ENCODE results near the gene CD37. TPM values are rescaled to one million over a fixed set of nuclear protein-coding genes. Genes with fewer than 3 reads are reported as not detected.

Gene CD37
- total RNA-seq, 2 donors from 2014 or later: 248 to 262 TPM

GRCh38 chr19:49333418-49333805 lies 1.8 kb upstream of the CD37 start:
- peak; percentile 3 to 4 for ATAC-seq (replicated peaks in 1 of 2)
- Mint-ChIP-seq H3K4me1 (ENCODE audit: low read depth) (peaks cover 91% of the 10 kb centered on the region), H3K9me3 (no peaks in the 10 kb centered on the region), H3K36me3 (ENCODE audit: insufficient read depth in 2 of 2) (peaks cover 13% of the 10 kb centered on the region in 2 donors), H3K27ac (peak overlapping the region; percentile 88), H3K4me3 (peak overlapping the region; percentile 87 to 89), H3K27me3 (ENCODE audit: low read depth) (no peaks in the 10 kb centered on the region)
- peak in 1 of 2 donors; percentile 22 for DNase-seq

GRCh38 chr19:49333811-49334288 lies 1.4 kb upstream of the CD37 start:
- peak; percentile 72 to 75 for DNase-seq
- Mint-ChIP-seq H3K27me3 (ENCODE audit: low read depth) (no peaks in the 10 kb centered on the region), H3K36me3 (ENCODE audit: insufficient read depth in 2 of 2) (peaks cover 16% of the 10 kb centered on the region in 2 donors), H3K4me1 (ENCODE audit: low read depth) (peaks cover 92% of the 10 kb centered on the region), H3K9me3 (no peaks in the 10 kb centered on the region), H3K27ac (peak overlapping the region; percentile 88), H3K4me3 (peak overlapping the region; percentile 87 to 89)
- ATAC-seq (replicated peaks in 1 of 2): peak; percentile 60 to 71

- Mint-ChIP-seq H3K4me3 (peak overlapping the region; percentile 95 to 97), H3K4me1 (ENCODE audit: low read depth) (peaks cover 81% of the 10 kb centered on the region), H3K36me3 (ENCODE audit: insufficient read depth in 2 of 2) (peaks cover 15 to 19% of the 10 kb centered on the region in 2 donors), H3K27me3 (ENCODE audit: low read depth) (no peaks in the 10 kb centered on the region), H3K27ac (peak overlapping the region; percentile 98), H3K9me3 (no peaks in the 10 kb centered on the region)
- ATAC-seq (replicated peaks in 1 of 2) (peak; percentile 25 to 26), DNase-seq (peak; percentile 23 to 29)
Measured at GRCh38 chr19:49335784-49336481, 727 bp downstream of the CD37 start.

- no peaks in the 10 kb centered on the region for H3K9me3 Mint-ChIP-seq
- no peaks in the 10 kb centered on the region for H3K27me3 Mint-ChIP-seq (ENCODE audit: low read depth)
- peaks cover 15 to 19% of the 10 kb centered on the region in 2 donors for H3K36me3 Mint-ChIP-seq (ENCODE audit: insufficient read depth in 2 of 2)
- peak overlapping the region; percentile 95 to 97 for H3K4me3 Mint-ChIP-seq
- H3K27ac Mint-ChIP-seq: peak overlapping the region; percentile 98
- peaks cover 74% of the 10 kb centered on the region for H3K4me1 Mint-ChIP-seq (ENCODE audit: low read depth)
- no peak for ATAC-seq (replicated peaks in 1 of 2)
- no peak for DNase-seq
Measured at GRCh38 chr19:49336482-49337266, 1.5 kb downstream of the CD37 start.

GRCh38 chr19:49337267-49338022 lies 2.2 kb downstream of the CD37 start:
- Mint-ChIP-seq H3K27ac (no peak overlapping the region), H3K4me1 (ENCODE audit: low read depth) (peaks cover 66% of the 10 kb centered on the region), H3K36me3 (ENCODE audit: insufficient read depth in 2 of 2) (peaks cover 15 to 19% of the 10 kb centered on the region in 2 donors), H3K27me3 (ENCODE audit: low read depth) (no peaks in the 10 kb centered on the region), H3K4me3 (peak overlapping the region; percentile 11 to 97), H3K9me3 (no peaks in the 10 kb centered on the region)
- DNase-seq: no peak
- no peak for ATAC-seq (replicated peaks in 1 of 2)

- H3K27ac Mint-ChIP-seq: peak overlapping the region; percentile 68
- DNase-seq: no peak
- no peaks in the 10 kb centered on the region for H3K27me3 Mint-ChIP-seq (ENCODE audit: low read depth)
- peak overlapping the region in 1 of 2 donors; percentile 11 for H3K4me3 Mint-ChIP-seq
- no peak for ATAC-seq (replicated peaks in 1 of 2)
- H3K9me3 Mint-ChIP-seq: no peaks in the 10 kb centered on the region
- peaks cover 59% of the 10 kb centered on the region for H3K4me1 Mint-ChIP-seq (ENCODE audit: low read depth)
- H3K36me3 Mint-ChIP-seq (ENCODE audit: insufficient read depth in 2 of 2): peaks cover 15 to 19% of the 10 kb centered on the region in 2 donors
Measured at GRCh38 chr19:49338023-49338677, 2.9 kb downstream of the CD37 start.

GRCh38 chr19:49338691-49339300 lies 3.6 kb downstream of the CD37 start:
- Mint-ChIP-seq H3K4me3 (no peak overlapping the region), H3K4me1 (ENCODE audit: low read depth) (peaks cover 52% of the 10 kb centered on the region), H3K27ac (peak overlapping the region; percentile 68), H3K27me3 (ENCODE audit: low read depth) (no peaks in the 10 kb centered on the region), H3K36me3 (ENCODE audit: insufficient read depth in 2 of 2) (peaks cover 15 to 19% of the 10 kb centered on the region in 2 donors), H3K9me3 (no peaks in the 10 kb centered on the region)
- ATAC-seq (replicated peaks in 1 of 2) (no peak), DNase-seq (no peak)

GRCh38 chr19:49339301-49340068 lies 4.3 kb downstream of the CD37 start:
- H3K27ac Mint-ChIP-seq: no peak overlapping the region
- DNase-seq (no peak), ATAC-seq (replicated peaks in 1 of 2) (no peak)
- peaks cover 45% of the 10 kb centered on the region for H3K4me1 Mint-ChIP-seq (ENCODE audit: low read depth)
- no peaks in the 10 kb centered on the region for H3K27me3 Mint-ChIP-seq (ENCODE audit: low read depth)
- peaks cover 15 to 19% of the 10 kb centered on the region in 2 donors for H3K36me3 Mint-ChIP-seq (ENCODE audit: insufficient read depth in 2 of 2)
- H3K9me3 Mint-ChIP-seq: no peaks in the 10 kb centered on the region
- H3K4me3 Mint-ChIP-seq: no peak overlapping the region

GRCh38 chr19:49340069-49340864 lies 5.1 kb downstream of the CD37 start:
- no peaks in the 10 kb centered on the region for H3K27me3 Mint-ChIP-seq (ENCODE audit: low read depth)
- ATAC-seq (replicated peaks in 1 of 2): no peak
- no peaks in the 10 kb centered on the region for H3K9me3 Mint-ChIP-seq
- peaks cover 39% of the 10 kb centered on the region for H3K4me1 Mint-ChIP-seq (ENCODE audit: low read depth)
- no peak overlapping the region for H3K4me3 Mint-ChIP-seq
- peaks cover 15 to 18% of the 10 kb centered on the region in 2 donors for H3K36me3 Mint-ChIP-seq (ENCODE audit: insufficient read depth in 2 of 2)
- H3K27ac Mint-ChIP-seq: peak overlapping the region; percentile 3
- DNase-seq: no peak

- no peak overlapping the region for H3K4me3 Mint-ChIP-seq
- no peaks in the 10 kb centered on the region for H3K9me3 Mint-ChIP-seq
- DNase-seq (no peak), ATAC-seq (replicated peaks in 1 of 2) (no peak)
- peaks cover 33% of the 10 kb centered on the region for H3K4me1 Mint-ChIP-seq (ENCODE audit: low read depth)
- no peaks in the 10 kb centered on the region for H3K27me3 Mint-ChIP-seq (ENCODE audit: low read depth)
- no peak overlapping the region for H3K27ac Mint-ChIP-seq
- peaks cover 12 to 15% of the 10 kb centered on the region in 2 donors for H3K36me3 Mint-ChIP-seq (ENCODE audit: insufficient read depth in 2 of 2)
Measured at GRCh38 chr19:49340865-49341718, 5.9 kb downstream of the CD37 start.
